Tibial artery (tissue), 4 donors: Measurements from ENCODE around the gene ARHGEF28.

Source experiments
- DNase-seq, 2 donors: peaks; one replicate each; pipeline ENCODE4 v3.0.0-alpha.2; 2019
- H3K27ac ChIP-seq, 2 donors: fragments of 200-600 bp; sonication (generic) in 1 of 2; 1 replicate in 1 of 2; 2 replicates in 1 of 2; pipeline ENCODE4 v1.5.1; 2018 to 2019; ENCODE audit warnings: mild to moderate bottlenecking in 1 of 2
- H3K27me3 ChIP-seq, 2 donors: fragments of 200-600 bp; sonication (generic) in 1 of 2; one replicate each; pipeline versions ENCODE4 v1.5.1 to v1.6.0; 2016 to 2019
- H3K36me3 ChIP-seq, 3 donors: fragments of 200-600 bp; sonication (generic) in 2 of 3; one replicate each; pipeline ENCODE4 v1.5.1; 2016 to 2019; ENCODE audit warnings: mild to moderate bottlenecking in 2 of 3
- H3K4me1 ChIP-seq, 4 donors: fragments of 200-600 bp; sonication (generic) in 2 of 4; 1 replicate in 3 of 4; 2 replicates in 1 of 4; pipeline ENCODE4 v1.5.1; 2016 to 2019
- H3K4me3 ChIP-seq, 2 donors: fragments of 200-600 bp; sonication (generic) in 1 of 2; 1 replicate in 1 of 2; 2 replicates in 1 of 2; pipeline ENCODE4 v1.5.1; 2018 to 2019; ENCODE audit warnings: mild to moderate bottlenecking in 2 of 2
- H3K9me3 ChIP-seq, 3 donors: fragments of 200-600 bp; sonication (generic) in 1 of 3; one replicate each; pipeline ENCODE4 v1.5.1; 2016 to 2019
- CTCF ChIP-seq, 2 experiments: fragments of 200-600 bp in 1 of 2; fragments of 450-650 bp in 1 of 2; IDR thresholded peaks; one replicate each; pipeline ENCODE4 v1.5.1; 2017 to 2019; ENCODE audit warnings: antibody characterized with exemption in 2 of 2, mild to moderate bottlenecking in 1 of 2, moderate library complexity in 1 of 2
- intact Hi-C: fragments of 100-400 bp; cut with DNase I; formaldehyde crosslinking; loops from one replicate; pipeline ENCODE4 v1.15.0; 2023; ENCODE audit warnings: low total_unique reads

ARHGEF28 gene

GRCh38 chr5:73917433-73917832 lies 291.4 kb downstream of the ARHGEF28 start:
- Histone ChIP-seq H3K27me3 (no peaks in the 10 kb centered on the region), H3K4me3 (no peak overlapping the region), H3K9me3 (no peaks in the 10 kb centered on the region), H3K36me3 (no peaks in the 10 kb centered on the region), H3K27ac (no peak overlapping the region), H3K4me1 (peaks cover 0 to 14% (median 5%) of the 10 kb centered on the region in 4 donors)
- no peak for DNase-seq
- intact Hi-C loops: no loop called here
- no peak for TF ChIP-seq CTCF (IDR thresholded peaks at IDR 0.05)

- TF ChIP-seq CTCF (IDR thresholded peaks at IDR 0.05): no peak
- no peaks in the 10 kb centered on the region for H3K36me3 ChIP-seq
- no peak for DNase-seq
- no peak overlapping the region for H3K27ac ChIP-seq
- no peak overlapping the region for H3K4me3 ChIP-seq
- H3K27me3 ChIP-seq: no peaks in the 10 kb centered on the region
- peaks cover 0 to 14% (median 5%) of the 10 kb centered on the region in 4 donors for H3K4me1 ChIP-seq
- no peaks in the 10 kb centered on the region for H3K9me3 ChIP-seq
- intact Hi-C loops: no loop called here
Measured at GRCh38 chr5:73917891-73918290, 291.9 kb downstream of the ARHGEF28 start.

- H3K4me1 ChIP-seq: peaks cover 0 to 14% (median 5%) of the 10 kb centered on the region in 4 donors
- no peak for DNase-seq
- intact Hi-C loops: no loop called here
- H3K4me3 ChIP-seq: no peak overlapping the region
- H3K27me3 ChIP-seq: no peaks in the 10 kb centered on the region
- TF ChIP-seq CTCF (IDR thresholded peaks at IDR 0.05): no peak
- no peak overlapping the region for H3K27ac ChIP-seq
- no peaks in the 10 kb centered on the region for H3K36me3 ChIP-seq
- no peaks in the 10 kb centered on the region for H3K9me3 ChIP-seq
Measured at GRCh38 chr5:73918791-73919221, 292.8 kb downstream of the ARHGEF28 start.

- Histone ChIP-seq H3K9me3 (no peaks in the 10 kb centered on the region), H3K27ac (no peak overlapping the region), H3K27me3 (no peaks in the 10 kb centered on the region), H3K4me3 (no peak overlapping the region), H3K36me3 (no peaks in the 10 kb centered on the region), H3K4me1 (peaks cover 0 to 14% (median 5%) of the 10 kb centered on the region in 4 donors)
- DNase-seq: no peak
- no peak for TF ChIP-seq CTCF (IDR thresholded peaks at IDR 0.05)
- intact Hi-C loops: no loop called here
Measured at GRCh38 chr5:73921741-73922140, 295.7 kb downstream of the ARHGEF28 start.

- H3K4me1 ChIP-seq: peaks cover 0 to 14% (median 3%) of the 10 kb centered on the region in 4 donors
- TF ChIP-seq CTCF (IDR thresholded peaks at IDR 0.05): no peak
- no peaks in the 10 kb centered on the region for H3K9me3 ChIP-seq
- DNase-seq: no peak
- intact Hi-C loops: no loop called here
- no peaks in the 10 kb centered on the region for H3K36me3 ChIP-seq
- H3K27ac ChIP-seq: no peak overlapping the region
- no peaks in the 10 kb centered on the region for H3K27me3 ChIP-seq
- no peak overlapping the region for H3K4me3 ChIP-seq
Measured at GRCh38 chr5:73922224-73922623, 296.2 kb downstream of the ARHGEF28 start.
